ENCODE data around the gene PLXNC1.

Gene PLXNC1

GRCh38 chr12:94169966-94170689, 21.8 kb downstream of the PLXNC1 start:
- no peaks in the 10 kb centered on the region for H3K27me3 ChIP-seq (replicated peaks; ENCODE audit: insufficient read depth, low read length)
- no peak for TF ChIP-seq CTCF (IDR thresholded peaks at IDR 0.05; ENCODE audit: low read length)
- no peak for TF ChIP-seq EZH2 (optimal IDR thresholded peaks at IDR 0.05; ENCODE audit: low read depth, low read length)
- no peak for TF ChIP-seq EZH2phosphoT487 (IDR thresholded peaks at IDR 0.05; ENCODE audit: low read length)
- H3K9me2 ChIP-seq (replicated peaks; ENCODE audit: insufficient read depth, low read length): no peaks in the 10 kb centered on the region
- H3K79me2 ChIP-seq (ENCODE audit: low read length): peaks cover 75% of the 10 kb centered on the region
- no peaks in the 10 kb centered on the region for H3K9me3 ChIP-seq (replicated peaks; ENCODE audit: insufficient read depth, low read length)
- H3K27ac ChIP-seq (ENCODE audit: low read length): peak overlapping the region; percentile 95; the same call in 1 of the 2 replicates
- H4K20me1 ChIP-seq (ENCODE audit: insufficient read depth, low read length): no peaks in the 10 kb centered on the region
- DNase-seq: no peak
- H3K36me3 ChIP-seq (replicated peaks; ENCODE audit: insufficient read depth, low read length): peaks cover 17% of the 10 kb centered on the region; the same call in 1 of the 2 replicates
- no peak overlapping the region for H3K9ac ChIP-seq (ENCODE audit: low read length)
- H2AFZ ChIP-seq (ENCODE audit: low read length): no peak overlapping the region
- H3F3A ChIP-seq (ENCODE audit: insufficient read depth, low read length): peaks cover 50% of the 10 kb centered on the region
- no peak overlapping the region for H3K4me2 ChIP-seq (ENCODE audit: low read depth, low read length)
- H3K4me1 ChIP-seq (ENCODE audit: low read length): peaks cover 68% of the 10 kb centered on the region
- H3K4me3 ChIP-seq (ENCODE audit: low read length): no peak overlapping the region

GRCh38 chr12:94170690-94171594, 22.6 kb downstream of the PLXNC1 start:
- peaks cover 76% of the 10 kb centered on the region for H3K4me1 ChIP-seq (ENCODE audit: low read length)
- H4K20me1 ChIP-seq (ENCODE audit: insufficient read depth, low read length): no peaks in the 10 kb centered on the region
- peaks cover 75% of the 10 kb centered on the region for H3K79me2 ChIP-seq (ENCODE audit: low read length)
- H3K36me3 ChIP-seq (replicated peaks; ENCODE audit: insufficient read depth, low read length): peaks cover 19% of the 10 kb centered on the region; the same call in 1 of the 2 replicates
- no peak for DNase-seq
- no peaks in the 10 kb centered on the region for H3K9me3 ChIP-seq (replicated peaks; ENCODE audit: insufficient read depth, low read length)
- peak overlapping the region; percentile 63; the same call in 1 of the 2 replicates for H3K4me2 ChIP-seq (ENCODE audit: low read depth, low read length)
- H3K4me3 ChIP-seq (ENCODE audit: low read length): no peak overlapping the region
- no peaks in the 10 kb centered on the region for H3K27me3 ChIP-seq (replicated peaks; ENCODE audit: insufficient read depth, low read length)
- peaks cover 50% of the 10 kb centered on the region for H3F3A ChIP-seq (ENCODE audit: insufficient read depth, low read length)
- peak overlapping the region; percentile 95 for H3K27ac ChIP-seq (ENCODE audit: low read length)
- no peak for TF ChIP-seq EZH2 (optimal IDR thresholded peaks at IDR 0.05; ENCODE audit: low read depth, low read length)
- H2AFZ ChIP-seq (ENCODE audit: low read length): no peak overlapping the region
- no peaks in the 10 kb centered on the region for H3K9me2 ChIP-seq (replicated peaks; ENCODE audit: insufficient read depth, low read length)
- peak overlapping the region; percentile 72; the same call in 1 of the 2 replicates for H3K9ac ChIP-seq (ENCODE audit: low read length)

GRCh38 chr12:94171595-94171930, 23.2 kb downstream of the PLXNC1 start:
- peak overlapping the region; percentile 72 for H3K9ac ChIP-seq (ENCODE audit: low read length)
- H3K36me3 ChIP-seq (replicated peaks; ENCODE audit: insufficient read depth, low read length): peaks cover 22% of the 10 kb centered on the region; the same call in 1 of the 2 replicates
- no peaks in the 10 kb centered on the region for H3K9me2 ChIP-seq (replicated peaks; ENCODE audit: insufficient read depth, low read length)
- H3K79me2 ChIP-seq (ENCODE audit: low read length): peaks cover 73% of the 10 kb centered on the region
- peak overlapping the region; percentile 63 for H3K4me2 ChIP-seq (ENCODE audit: low read depth, low read length)
- no peak overlapping the region for H2AFZ ChIP-seq (ENCODE audit: low read length)
- H3K9me3 ChIP-seq (replicated peaks; ENCODE audit: insufficient read depth, low read length): no peaks in the 10 kb centered on the region
- peaks cover 80% of the 10 kb centered on the region for H3K4me1 ChIP-seq (ENCODE audit: low read length)
- H3K27ac ChIP-seq (ENCODE audit: low read length): peak overlapping the region; percentile 95
- peak overlapping the region; percentile 23; the same call in 1 of the 2 replicates for H3K4me3 ChIP-seq (ENCODE audit: low read length)
- H3K27me3 ChIP-seq (replicated peaks; ENCODE audit: insufficient read depth, low read length): no peaks in the 10 kb centered on the region
- peaks cover 50% of the 10 kb centered on the region for H3F3A ChIP-seq (ENCODE audit: insufficient read depth, low read length)
- no peak for TF ChIP-seq EZH2phosphoT487 (IDR thresholded peaks at IDR 0.05; ENCODE audit: low read length)
- no peak for TF ChIP-seq CTCF (IDR thresholded peaks at IDR 0.05; ENCODE audit: low read length)
- TF ChIP-seq EZH2 (optimal IDR thresholded peaks at IDR 0.05; ENCODE audit: low read depth, low read length): no peak
- no peak for DNase-seq
- no peaks in the 10 kb centered on the region for H4K20me1 ChIP-seq (ENCODE audit: insufficient read depth, low read length)

Data from MM.1S (cell line).